ENCODE data around the gene B4GALT1. TPM values are rescaled to one million over a fixed set of nuclear protein-coding genes. Genes with fewer than 3 reads are reported as not detected.

Gene B4GALT1
- total and polyA plus RNA-seq, 2 donors (not counting 3 experiments of a cell fraction or from before 2014, with no cell fraction given), result 61.4 to 66.5 TPM

- Histone ChIP-seq H3K4me1 (ENCODE audit: control insufficient read depth, extremely low read depth, insufficient read depth, low read length) (peaks cover 22% of the 10 kb centered on the region), H3K79me2 (ENCODE audit: control insufficient read depth, insufficient read depth, low read length) (peaks cover 66% of the 10 kb centered on the region), H3K9ac (replicated peaks; ENCODE audit: extremely low read depth, insufficient read depth, low read length) (no peak overlapping the region), H3K9me1 (replicated peaks; ENCODE audit: control insufficient read depth, extremely low read depth, insufficient read depth, low read length) (no peaks in the 10 kb centered on the region), H3K4me3 (replicated peaks in 1 of 3; ENCODE audit: insufficient read depth in 1 of 3, low read depth in 1 of 3, low read length in 3 of 3) (no peak overlapping the region), H2AFZ (ENCODE audit: low read depth, low read length) (no peak overlapping the region), H3K4me2 (ENCODE audit: insufficient read depth, low read length) (no peak overlapping the region), H3K27me3 (ENCODE audit: control insufficient read depth in 2 of 2, insufficient read depth in 2 of 2, low read length in 2 of 2) (no peaks in the 10 kb centered on the region), H4K20me1 (replicated peaks; ENCODE audit: control insufficient read depth, extremely low read depth, insufficient read depth, low read length) (no peaks in the 10 kb centered on the region), H3K27ac (ENCODE audit: insufficient read depth, low read depth, low read length) (no peak overlapping the region), H3K9me3 (replicated peaks; ENCODE audit: control insufficient read depth, insufficient read depth, low read length) (no peaks in the 10 kb centered on the region), H3K36me3 (ENCODE audit: control insufficient read depth in 2 of 2, extremely low read depth in 1 of 2, insufficient read depth in 2 of 2, low read length in 2 of 2) (no peaks in the 10 kb centered on the region)
- POLR2A ChIA-PET, result no interaction called here
- no peak for FAIRE-seq
- no peak for DNase-seq (ENCODE audit: low read depth, low spot score)
- intact Hi-C loops (cut with micrococcal nuclease), result no loop called here
- BruUV-seq (replicated peaks), result no TSS peak
- CTCF ChIA-PET, result no interaction called here
- dilution Hi-C loops (cut with MboI; ENCODE audit: extremely low pct_ligation_motif_present, low sequenced_read_pairs), result no loop called here
- TF ChIP-seq POLR2A (IDR thresholded peaks at IDR 0.05; ENCODE audit: low read depth, low read length) (no peak), EZH2 (IDR thresholded peaks at IDR 0.05; ENCODE audit: borderline replicate concordance, low read depth, low read length, severe bottlenecking) (no peak), MYC (IDR thresholded peaks at IDR 0.05; ENCODE audit: low read depth, low read length) (no peak), JUN (IDR thresholded peaks at IDR 0.05; ENCODE audit: borderline replicate concordance, insufficient read depth, insufficient read length, low read depth) (no peak), FOS (IDR thresholded peaks at IDR 0.05; ENCODE audit: borderline replicate concordance, insufficient read depth, low read length) (no peak)
- TF ChIP-seq, protein P1, sequence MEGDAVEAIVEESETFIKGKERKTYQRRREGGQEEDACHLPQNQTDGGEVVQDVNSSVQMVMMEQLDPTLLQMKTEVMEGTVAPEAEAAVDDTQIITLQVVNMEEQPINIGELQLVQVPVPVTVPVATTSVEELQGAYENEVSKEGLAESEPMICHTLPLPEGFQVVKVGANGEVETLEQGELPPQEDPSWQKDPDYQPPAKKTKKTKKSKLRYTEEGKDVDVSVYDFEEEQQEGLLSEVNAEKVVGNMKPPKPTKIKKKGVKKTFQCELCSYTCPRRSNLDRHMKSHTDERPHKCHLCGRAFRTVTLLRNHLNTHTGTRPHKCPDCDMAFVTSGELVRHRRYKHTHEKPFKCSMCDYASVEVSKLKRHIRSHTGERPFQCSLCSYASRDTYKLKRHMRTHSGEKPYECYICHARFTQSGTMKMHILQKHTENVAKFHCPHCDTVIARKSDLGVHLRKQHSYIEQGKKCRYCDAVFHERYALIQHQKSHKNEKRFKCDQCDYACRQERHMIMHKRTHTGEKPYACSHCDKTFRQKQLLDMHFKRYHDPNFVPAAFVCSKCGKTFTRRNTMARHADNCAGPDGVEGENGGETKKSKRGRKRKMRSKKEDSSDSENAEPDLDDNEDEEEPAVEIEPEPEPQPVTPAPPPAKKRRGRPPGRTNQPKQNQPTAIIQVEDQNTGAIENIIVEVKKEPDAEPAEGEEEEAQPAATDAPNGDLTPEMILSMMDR (IDR thresholded peaks at IDR 0.05; ENCODE audit: extremely low read depth in 1 of 2, insufficient read depth in 1 of 2, low read depth in 1 of 2, low read length in 2 of 2), result no peak
- TF ChIP-seq, protein P2, sequence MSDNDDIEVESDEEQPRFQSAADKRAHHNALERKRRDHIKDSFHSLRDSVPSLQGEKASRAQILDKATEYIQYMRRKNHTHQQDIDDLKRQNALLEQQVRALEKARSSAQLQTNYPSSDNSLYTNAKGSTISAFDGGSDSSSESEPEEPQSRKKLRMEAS (IDR thresholded peaks at IDR 0.05; ENCODE audit: insufficient read depth, insufficient read length), result no peak
Measured at GRCh38 chr9:33142535-33142934, 24.6 kb downstream of the B4GALT1 start.

Measured in endothelial cell of umbilical vein (primary cell).